HEK293 (cell line): Measurements from ENCODE around the gene PRPF31.

Experiments used
- ATF2 ChIP-seq: fragments of 450-650 bp; formaldehyde crosslinking; IDR thresholded peaks from 2 replicates; pipeline ENCODE4 v1.5.1; 2016; ENCODE audit warnings: missing biosample characterization, missing genetic modification characterization, low read depth
- CTCF ChIP-seq: fragments of 450-650 bp; formaldehyde crosslinking; IDR thresholded peaks from 2 replicates; pipeline ENCODE4 v1.5.1; 2016; ENCODE audit warnings: missing biosample characterization, missing genetic modification characterization
- GLI4 ChIP-seq: fragments of 450-650 bp; formaldehyde crosslinking; IDR thresholded peaks from 2 replicates; pipeline ENCODE4 v1.5.1; 2016; ENCODE audit warnings: missing biosample characterization, missing genetic modification characterization
- KLF16 ChIP-seq: fragments of 450-650 bp; formaldehyde crosslinking; IDR thresholded peaks from 2 replicates; pipeline ENCODE4 v1.5.1; 2017; ENCODE audit warnings: missing biosample characterization, missing genetic modification characterization
- PATZ1 ChIP-seq: fragments of 450-650 bp; formaldehyde crosslinking; IDR thresholded peaks from 2 replicates; pipeline ENCODE4 v1.5.1; 2016; ENCODE audit warnings: missing biosample characterization, missing genetic modification characterization
- PRDM10 ChIP-seq: fragments of 450-650 bp; formaldehyde crosslinking; IDR thresholded peaks from 2 replicates; pipeline ENCODE4 v1.5.1; 2016; ENCODE audit warnings: missing biosample characterization, missing genetic modification characterization
- REPIN1 ChIP-seq: fragments of 450-650 bp; formaldehyde crosslinking; IDR thresholded peaks from 2 replicates; pipeline ENCODE4 v1.5.1; 2017; ENCODE audit warnings: missing biosample characterization, missing genetic modification characterization, low read depth
- ZBTB11 ChIP-seq: fragments of 450-650 bp; formaldehyde crosslinking; conservative IDR thresholded peaks from 2 replicates; pipeline ENCODE4 v1.5.1; 2016; ENCODE audit warnings: low read depth, missing biosample characterization, missing genetic modification characterization
- ZBTB6 ChIP-seq: fragments of 450-650 bp; formaldehyde crosslinking; IDR thresholded peaks from 2 replicates; pipeline ENCODE4 v1.5.1; 2017; ENCODE audit warnings: missing biosample characterization, missing genetic modification characterization
- ZBTB8A ChIP-seq: fragments of 450-650 bp; formaldehyde crosslinking; IDR thresholded peaks from 2 replicates; pipeline ENCODE4 v1.5.1; 2016; ENCODE audit warnings: missing biosample characterization, missing genetic modification characterization
- ZEB2 ChIP-seq: fragments of 450-650 bp; formaldehyde crosslinking; IDR thresholded peaks from 2 replicates; pipeline ENCODE4 v1.5.1; 2016; ENCODE audit warnings: missing biosample characterization, missing genetic modification characterization
- ZFP41 ChIP-seq: fragments of 450-650 bp; formaldehyde crosslinking; IDR thresholded peaks from 2 replicates; pipeline ENCODE4 v1.5.1; 2016; ENCODE audit warnings: missing biosample characterization, missing genetic modification characterization, borderline replicate concordance
- ZNF112 ChIP-seq: fragments of 450-650 bp; formaldehyde crosslinking; IDR thresholded peaks from 2 replicates; pipeline ENCODE4 v1.5.0; 2017; ENCODE audit warnings: missing biosample characterization, missing genetic modification characterization
- ZNF114 ChIP-seq: fragments of 450-650 bp; formaldehyde crosslinking; IDR thresholded peaks from 2 replicates; pipeline ENCODE4 v1.5.0; 2017; ENCODE audit warnings: missing biosample characterization, missing genetic modification characterization
- ZNF266 ChIP-seq: fragments of 450-650 bp; formaldehyde crosslinking; IDR thresholded peaks from 2 replicates; pipeline ENCODE4 v1.5.1; 2016; ENCODE audit warnings: missing biosample characterization, missing genetic modification characterization, low read depth
- ZNF398 ChIP-seq: fragments of 450-650 bp; formaldehyde crosslinking; IDR thresholded peaks from 2 replicates; pipeline ENCODE4 v1.5.1; 2017; ENCODE audit warnings: missing biosample characterization, missing genetic modification characterization
- ZNF548 ChIP-seq: fragments of 450-650 bp; formaldehyde crosslinking; IDR thresholded peaks from 2 replicates; pipeline ENCODE4 v1.5.1; 2016; ENCODE audit warnings: missing biosample characterization, missing genetic modification characterization
- ZNF639 ChIP-seq: fragments of 450-650 bp; formaldehyde crosslinking; IDR thresholded peaks from 2 replicates; pipeline ENCODE4 v1.5.1; 2016; ENCODE audit warnings: missing biosample characterization, missing genetic modification characterization
- ZNF747 ChIP-seq: fragments of 450-650 bp; formaldehyde crosslinking; IDR thresholded peaks from 2 replicates; pipeline ENCODE4 v1.5.1; 2016; ENCODE audit warnings: missing biosample characterization, missing genetic modification characterization
- ZNF843 ChIP-seq: fragments of 450-650 bp; formaldehyde crosslinking; IDR thresholded peaks from 2 replicates; pipeline ENCODE4 v1.5.1; 2016; ENCODE audit warnings: missing biosample characterization, missing genetic modification characterization
- ZSCAN4 ChIP-seq: fragments of 450-650 bp; formaldehyde crosslinking; IDR thresholded peaks from 2 replicates; pipeline ENCODE4 v1.5.1; 2017; ENCODE audit warnings: missing biosample characterization, missing genetic modification characterization

Gene PRPF31

GRCh38 chr19:54179921-54180461 lies 64.4 kb downstream of the PRPF31 start (continued):
- TF ChIP-seq PRDM10: peak; percentile 93
- no peak for TF ChIP-seq ZNF266
- no peak for TF ChIP-seq ZNF398 (tag by site-specific recombination)
- no peak for TF ChIP-seq ZBTB6
- no peak for TF ChIP-seq ZNF843 (tag by site-specific recombination)
- no peak for TF ChIP-seq ZNF747 (tag by site-specific recombination)
- TF ChIP-seq GLI4 (tag by site-specific recombination): no peak
- TF ChIP-seq ZNF114 (tag by site-specific recombination): no peak
- TF ChIP-seq ZBTB11 (tag by site-specific recombination): peak; percentile 50; the same call in 1 of the 2 replicates
- TF ChIP-seq ATF2: no peak
- TF ChIP-seq ZNF112: no peak
- peak; percentile 95 for TF ChIP-seq CTCF (tag by site-specific recombination)
- no peak for TF ChIP-seq ZNF548
- no peak for TF ChIP-seq ZNF639 (tag by site-specific recombination)
- 0 out of 2 replicates have a peak, but pooled peaks have one; percentile 39 for TF ChIP-seq KLF16 (tag by site-specific recombination)
- TF ChIP-seq ZEB2 (tag by site-specific recombination): no peak
- TF ChIP-seq PATZ1 (tag by site-specific recombination): no peak
- TF ChIP-seq REPIN1 (tag by site-specific recombination): no peak
- TF ChIP-seq ZFP41 (tag by site-specific recombination): no peak
- TF ChIP-seq ZSCAN4 (tag by site-specific recombination): no peak
- no peak for TF ChIP-seq ZBTB8A (tag by site-specific recombination)
